Endothelial cell of umbilical vein (primary cell): ENCODE results near the gene TEX11.
"Not testable (repeated sequence)": the region's sequence is repeated elsewhere in the genome, so short reads cannot be mapped to it uniquely, and the experiment has no call there.

Source experiments
- CTCF ChIP-seq, 2 donors: IDR thresholded peaks; 1 replicate in 1 of 2; 2 replicates in 1 of 2; pipeline ENCODE4 v1.5.1; 2011; ENCODE audit warnings: low read length in 2 of 2, mild to moderate bottlenecking in 2 of 2, moderate library complexity in 2 of 2, control low read depth in 1 of 2, inconsistent platforms in 1 of 2, low read depth in 1 of 2; ENCODE audit not compliant: insufficient read depth in 1 of 2; ENCODE audit errors: extremely low read depth in 1 of 2
- EZH2 ChIP-seq: IDR thresholded peaks from 2 replicates; pipeline ENCODE4 v1.6.1; 2012; ENCODE audit warnings: borderline replicate concordance, low read depth, mild to moderate bottlenecking, moderate library complexity, low read length, inconsistent platforms; ENCODE audit not compliant: severe bottlenecking
- FOS ChIP-seq: IDR thresholded peaks from 2 replicates; pipeline ENCODE4 v1.6.1; 2011; ENCODE audit warnings: mild to moderate bottlenecking, low read length, moderate library complexity, borderline replicate concordance; ENCODE audit not compliant: insufficient read depth
- JUN ChIP-seq: IDR thresholded peaks from 2 replicates; pipeline ENCODE4 v1.6.1; 2011; ENCODE audit warnings: borderline replicate concordance, low read depth; ENCODE audit not compliant: insufficient read length, insufficient read depth
- MAX ChIP-seq: IDR thresholded peaks from 2 replicates; pipeline ENCODE4 v1.6.1; 2011; ENCODE audit not compliant: insufficient read depth, insufficient read length
- MYC ChIP-seq: IDR thresholded peaks from one replicate; pipeline ENCODE4 v1.6.1; 2011; ENCODE audit warnings: mild to moderate bottlenecking, low read depth, low read length
- POLR2A ChIP-seq: IDR thresholded peaks from 2 replicates; pipeline ENCODE4 v1.6.1; 2012; ENCODE audit warnings: low read depth, mild to moderate bottlenecking, control low read depth, low read length
- POLR2AphosphoS5 ChIP-seq: IDR thresholded peaks from 2 replicates; pipeline ENCODE4 v1.6.1; 2012; ENCODE audit warnings: low read depth, mild to moderate bottlenecking, control low read depth, low read length, moderate library complexity; ENCODE audit not compliant: insufficient read depth

DNA sequence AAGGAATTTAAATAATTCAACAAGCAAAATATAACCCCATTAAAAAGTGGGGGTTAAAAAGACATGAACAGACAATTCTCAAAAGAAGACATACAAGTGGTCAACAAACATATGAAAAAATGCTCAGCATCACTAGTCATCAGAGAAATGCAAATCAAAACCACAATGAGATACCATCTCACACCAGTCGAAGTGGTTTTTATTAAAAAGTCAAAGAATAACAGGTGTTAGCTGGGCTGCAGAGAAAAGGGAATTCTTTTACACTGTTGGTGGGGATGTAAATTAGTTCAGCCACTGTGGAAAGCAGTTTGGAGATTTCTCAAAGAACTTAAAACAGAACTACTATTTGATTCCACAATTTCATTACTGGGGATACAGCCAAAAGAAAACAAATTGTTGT is 111.8 kb downstream of the TEX11 start:
- not testable (repeated sequence) for TF ChIP-seq EZH2; CTCF (IDR thresholded peaks at IDR 0.05; ENCODE audit: extremely low read depth in 1 of 2, insufficient read depth in 1 of 2, low read depth in 1 of 2, low read length in 2 of 2); POLR2A; MYC; POLR2AphosphoS5; JUN; MAX; FOS
